Activated naive CD8-positive, alpha-beta T cell treated with anti-CD3 and anti-CD28 coated beads for 36 hours (primary cell): ENCODE data around the gene SLC49A3. TPM values are rescaled to one million over a fixed set of nuclear protein-coding genes. Genes with fewer than 3 reads are reported as not detected.

Experiments used
- DNase-seq: peaks from one replicate; pipeline ENCODE4 v3.0.0; 2021
- H3K27ac Mint-ChIP-seq: one replicate; pipeline ENCODE4 v1.8.0; 2022; ENCODE audit warnings: mild to moderate bottlenecking, moderate library complexity, mixed read lengths
- H3K27me3 Mint-ChIP-seq: one replicate; pipeline ENCODE4 v1.8.0; 2022; ENCODE audit warnings: mild to moderate bottlenecking, mixed read lengths
- H3K36me3 Mint-ChIP-seq: one replicate; pipeline ENCODE4 v1.8.0; 2021; ENCODE audit warnings: mild to moderate bottlenecking, mixed read lengths
- H3K4me1 Mint-ChIP-seq: one replicate; pipeline ENCODE4 v1.8.0; 2021; ENCODE audit warnings: mixed read lengths
- H3K4me3 Mint-ChIP-seq: one replicate; pipeline ENCODE4 v1.8.0; 2022; ENCODE audit warnings: mild to moderate bottlenecking, moderate library complexity, mixed read lengths
- H3K9me3 Mint-ChIP-seq: one replicate; pipeline ENCODE4 v1.8.0; 2022; ENCODE audit warnings: mixed read lengths
- total RNA-seq, 2 experiments: library from RNA; stranded (reverse); gene quantifications; one replicate each; pipeline ENCODE4 v1.2.3, GENCODE V29; 2021

SLC49A3 gene
- total RNA-seq, 2 experiments from 2014 or later = 0.38 to 0.43 TPM

- no peaks in the 10 kb centered on the region for H3K4me1 Mint-ChIP-seq
- H3K9me3 Mint-ChIP-seq = peaks cover 2% of the 10 kb centered on the region
- no peaks in the 10 kb centered on the region for H3K36me3 Mint-ChIP-seq
- H3K27me3 Mint-ChIP-seq = peaks cover 12% of the 10 kb centered on the region
- no peak overlapping the region for H3K27ac Mint-ChIP-seq
- no peak for DNase-seq
- H3K4me3 Mint-ChIP-seq = no peak overlapping the region
These were observed 54.4 kb downstream of the SLC49A3 start for GRCh38 chr4:634599-634985.

- Mint-ChIP-seq H3K4me3 (no peak overlapping the region), H3K27ac (no peak overlapping the region), H3K9me3 (peaks cover 2% of the 10 kb centered on the region), H3K27me3 (peaks cover 12% of the 10 kb centered on the region), H3K36me3 (no peaks in the 10 kb centered on the region), H3K4me1 (no peaks in the 10 kb centered on the region)
- no peak for DNase-seq
These were observed 54.9 kb downstream of the SLC49A3 start for GRCh38 chr4:633976-634598.

GRCh38 chr4:633406-633805 is 55.5 kb downstream of the SLC49A3 start:
- H3K27ac Mint-ChIP-seq = no peak overlapping the region
- DNase-seq = no peak
- no peak overlapping the region for H3K4me3 Mint-ChIP-seq
- H3K4me1 Mint-ChIP-seq = no peaks in the 10 kb centered on the region
- H3K36me3 Mint-ChIP-seq = no peaks in the 10 kb centered on the region
- peaks cover 2% of the 10 kb centered on the region for H3K9me3 Mint-ChIP-seq
- H3K27me3 Mint-ChIP-seq = peaks cover 9% of the 10 kb centered on the region

- no peak for DNase-seq
- Mint-ChIP-seq H3K9me3 (peaks cover 2% of the 10 kb centered on the region), H3K36me3 (no peaks in the 10 kb centered on the region), H3K27ac (no peak overlapping the region), H3K27me3 (peaks cover 8% of the 10 kb centered on the region), H3K4me3 (no peak overlapping the region), H3K4me1 (no peaks in the 10 kb centered on the region)
These were observed 56.0 kb downstream of the SLC49A3 start for GRCh38 chr4:632926-633325.

GRCh38 chr4:632196-632790 is 56.7 kb downstream of the SLC49A3 start:
- no peak for DNase-seq
- peaks cover 2% of the 10 kb centered on the region for H3K9me3 Mint-ChIP-seq
- H3K36me3 Mint-ChIP-seq = no peaks in the 10 kb centered on the region
- H3K27ac Mint-ChIP-seq = no peak overlapping the region
- H3K4me1 Mint-ChIP-seq = no peaks in the 10 kb centered on the region
- no peak overlapping the region for H3K4me3 Mint-ChIP-seq
- H3K27me3 Mint-ChIP-seq = peaks cover 3% of the 10 kb centered on the region

Other genes starting within 250 kb of the SLC49A3 start
- 10 to 100 TPM; 33.4 to 38.3 TPM for gene ZNF721, start 190.0 kb downstream of the SLC49A3 start, total RNA-seq
- gene PIGG, start 189.9 kb downstream of the SLC49A3 start, total RNA-seq = 10 to 100 TPM; 40.1 to 45.1 TPM
- gene TMEM271, start 112.9 kb downstream of the SLC49A3 start, total RNA-seq = not detected
- 10 to 100 TPM; 12.6 to 13.9 TPM for gene PDE6B, start 63.6 kb downstream of the SLC49A3 start, total RNA-seq
- gene ATP5ME, start 14.9 kb downstream of the SLC49A3 start, total RNA-seq = 100 to 1,000 TPM; 284 to 287 TPM
- gene MYL5, start 14.6 kb downstream of the SLC49A3 start, total RNA-seq = 10 to 100 TPM; 22.7 to 22.9 TPM
- 10 to 100 TPM; 19.7 to 21.2 TPM for gene PCGF3, start 16.7 kb upstream of the SLC49A3 start, total RNA-seq
- under 1 TPM in 1 of 2 experiments, not detected in 1; 0.16 TPM for gene CPLX1, start 137.0 kb upstream of the SLC49A3 start, total RNA-seq
- 10 to 100 TPM; 92.8 to 98.9 TPM for gene GAK, start 243.2 kb upstream of the SLC49A3 start, total RNA-seq
- 10 to 100 TPM; 14.4 to 17.6 TPM for gene TMEM175, start 243.3 kb upstream of the SLC49A3 start, total RNA-seq